HCT116 (cell line): ENCODE data around the gene TEPSIN.

Source experiments
- CEBPB ChIP-seq: IDR thresholded peaks from 2 replicates; pipeline ENCODE4 v1.6.1; 2012; ENCODE audit warnings: low read depth
- CTCF ChIP-seq, 3 experiments: fragments of 200-600 bp in 1 of 3; sonication (generic) in 1 of 3; IDR thresholded peaks in 2 of 3; conservative IDR thresholded peaks in 1 of 3; 2 replicates each; pipeline ENCODE4 v1.5.1; 2012 to 2017; ENCODE audit warnings: low read depth in 2 of 3, low read length in 2 of 3, antibody characterized with exemption in 1 of 3, borderline replicate concordance in 1 of 3, control low read depth in 1 of 3, mild to moderate bottlenecking in 1 of 3, mixed read lengths in 1 of 3, mixed run types in 1 of 3, moderate library complexity in 1 of 3; ENCODE audit not compliant: insufficient read depth in 1 of 3
- ELF1 ChIP-seq: IDR thresholded peaks from 2 replicates; pipeline ENCODE4 v1.6.1; 2012; ENCODE audit warnings: low read depth, borderline replicate concordance
- EZH2 ChIP-seq: fragments of 200-600 bp; sonication (generic); IDR thresholded peaks from 2 replicates; pipeline ENCODE4 v1.6.1; 2017; ENCODE audit warnings: antibody characterized with exemption, mixed run types
- JUND ChIP-seq: IDR thresholded peaks from 2 replicates; pipeline ENCODE4 v1.6.1; 2012
- MAX ChIP-seq: IDR thresholded peaks from 2 replicates; pipeline ENCODE4 v1.6.1; 2012
- POLR2A ChIP-seq: IDR thresholded peaks from 2 replicates; pipeline ENCODE4 v1.7.0; 2011; ENCODE audit warnings: borderline replicate concordance; ENCODE audit not compliant: insufficient read depth, insufficient read length; ENCODE audit errors: extremely low read depth
- POLR2AphosphoS5 ChIP-seq: IDR thresholded peaks from 2 replicates; pipeline ENCODE4 v1.6.1; 2011; ENCODE audit warnings: mild to moderate bottlenecking, low read depth, low read length, moderate library complexity
- SIN3A ChIP-seq: IDR thresholded peaks from 2 replicates; pipeline ENCODE4 v1.6.1; 2012; ENCODE audit warnings: low read depth
- SP1 ChIP-seq: IDR thresholded peaks from 2 replicates; pipeline ENCODE4 v1.6.1; 2012; ENCODE audit warnings: low read depth
- SRF ChIP-seq: IDR thresholded peaks from 2 replicates; pipeline ENCODE4 v1.6.1; 2012; ENCODE audit warnings: low read depth
- TCF7L2 ChIP-seq: IDR thresholded peaks from 2 replicates; pipeline ENCODE4 v1.7.0; 2011; ENCODE audit warnings: borderline replicate concordance, inconsistent platforms; ENCODE audit not compliant: insufficient read depth, insufficient read length; ENCODE audit errors: extremely low read depth
- YY1 ChIP-seq: IDR thresholded peaks from 2 replicates; pipeline ENCODE4 v1.6.1; 2011; ENCODE audit warnings: low read length, low read depth, moderate library complexity, mild to moderate bottlenecking; ENCODE audit not compliant: insufficient replicate concordance; ENCODE audit errors: extremely low read depth
- ZBTB33 ChIP-seq: IDR thresholded peaks from 2 replicates; pipeline ENCODE4 v1.6.1; 2011; ENCODE audit warnings: mild to moderate bottlenecking, low read length, moderate library complexity; ENCODE audit not compliant: insufficient replicate concordance; ENCODE audit errors: extremely low read depth

- TF ChIP-seq MAX = no peak
- TF ChIP-seq YY1 = no peak
- TF ChIP-seq CTCF (IDR thresholded peaks at IDR 0.05 in 2 of 3, conservative IDR thresholded peaks at IDR 0.05 in 1 of 3; ENCODE audit: borderline replicate concordance in 1 of 3, insufficient read depth in 1 of 3, low read depth in 2 of 3, low read length in 2 of 3) = no peak
- no peak for TF ChIP-seq POLR2A
- no peak for TF ChIP-seq CEBPB
- no peak for TF ChIP-seq JUND
- no peak for TF ChIP-seq EZH2
- TF ChIP-seq TCF7L2 = no peak
- no peak for TF ChIP-seq ZBTB33
- no peak for TF ChIP-seq SIN3A
- no peak for TF ChIP-seq POLR2AphosphoS5
- TF ChIP-seq ELF1 = no peak
- TF ChIP-seq SP1 = no peak
- no peak for TF ChIP-seq SRF
These were observed 44.0 kb upstream of the TEPSIN start for GRCh38 chr17:81282876-81283275.
